CD4-positive, alpha-beta T cell treated with Interferon alpha-2 for 1 hour (primary cell): Measurements from ENCODE around the gene NRBF2.
A peak's percentile ranks its signal among the peaks of the same experiment; 100 is the strongest.
"Not testable (repeated sequence)": the region's sequence is repeated elsewhere in the genome, so short reads cannot be mapped to it uniquely, and the experiment has no call there.

ENCODE experiments used
- DNase-seq, 2 donors: peaks; one replicate each; pipeline ENCODE4 v3.0.0-alpha.2; 2020 to 2022

NRBF2 gene

DNA sequence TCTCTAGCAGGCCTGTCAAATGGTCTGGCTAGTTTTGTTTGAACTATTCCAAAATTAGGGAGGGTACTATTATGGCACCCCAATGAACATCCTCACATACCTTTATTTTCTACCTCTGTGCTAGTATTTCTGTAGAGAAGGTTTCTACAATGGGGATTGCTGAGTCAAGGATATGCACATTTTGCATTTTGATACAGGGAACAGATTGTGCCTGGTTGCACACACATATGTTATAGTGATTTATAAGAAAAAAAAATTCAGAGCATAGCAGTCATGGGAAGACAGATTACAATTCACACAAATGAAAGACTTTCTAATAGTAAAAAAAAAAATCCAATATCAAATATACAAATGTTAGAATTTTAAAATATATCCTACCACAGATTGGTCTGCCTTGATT is 14.1 kb upstream of the NRBF2 start:
- DNase-seq, result no peak

DNA sequence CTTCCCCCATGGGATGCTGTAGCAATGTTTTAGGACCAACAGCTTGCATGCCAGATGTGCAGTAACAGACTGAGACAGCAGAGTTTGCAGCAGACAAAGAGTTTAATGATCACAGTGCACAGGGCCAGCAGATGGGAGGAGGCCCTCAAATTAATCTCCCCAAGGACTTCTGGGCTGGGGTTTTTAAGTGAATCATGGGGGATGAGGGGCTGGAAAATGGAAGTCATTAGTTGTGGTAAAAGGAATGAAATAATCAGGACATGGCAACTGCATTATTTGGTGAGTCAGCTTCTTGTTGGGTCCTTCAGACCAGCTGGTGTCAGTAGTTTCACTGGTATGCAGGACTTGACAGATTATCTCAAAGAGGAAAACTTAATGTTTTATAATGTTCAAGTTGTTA is 12.6 kb upstream of the NRBF2 start:
- no peak for DNase-seq

DNA sequence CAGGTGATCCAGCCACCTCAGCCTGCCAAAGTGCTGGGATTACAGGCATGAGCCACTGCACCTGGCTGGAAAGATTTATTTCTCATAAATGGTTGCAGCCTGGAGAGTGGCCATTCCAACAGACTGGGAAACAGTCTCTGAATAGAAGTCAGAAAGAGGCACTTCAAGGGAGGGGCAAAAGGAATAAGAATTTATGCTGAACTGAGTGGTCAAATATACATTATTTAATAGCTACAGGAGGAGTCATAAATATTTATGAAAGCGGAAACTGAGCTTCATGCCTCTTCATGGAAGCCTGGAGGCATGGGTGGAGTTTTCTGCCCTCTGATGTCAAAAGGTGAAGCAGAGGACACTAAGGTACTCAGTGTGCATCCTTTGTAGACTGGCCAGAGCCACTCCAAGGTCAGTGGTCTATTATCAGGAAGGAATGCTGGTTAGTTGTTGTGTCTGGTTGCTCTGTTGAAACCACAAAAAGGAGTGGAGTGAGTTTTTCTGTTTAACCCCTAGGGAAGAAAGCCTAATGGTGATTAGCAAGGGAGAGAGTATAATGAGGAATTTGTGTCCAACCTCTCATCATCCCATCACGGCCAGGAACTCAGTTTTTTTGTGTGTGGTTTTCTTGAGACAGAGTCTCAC is 9.3 kb upstream of the NRBF2 start:
- DNase-seq, result no peak

DNA sequence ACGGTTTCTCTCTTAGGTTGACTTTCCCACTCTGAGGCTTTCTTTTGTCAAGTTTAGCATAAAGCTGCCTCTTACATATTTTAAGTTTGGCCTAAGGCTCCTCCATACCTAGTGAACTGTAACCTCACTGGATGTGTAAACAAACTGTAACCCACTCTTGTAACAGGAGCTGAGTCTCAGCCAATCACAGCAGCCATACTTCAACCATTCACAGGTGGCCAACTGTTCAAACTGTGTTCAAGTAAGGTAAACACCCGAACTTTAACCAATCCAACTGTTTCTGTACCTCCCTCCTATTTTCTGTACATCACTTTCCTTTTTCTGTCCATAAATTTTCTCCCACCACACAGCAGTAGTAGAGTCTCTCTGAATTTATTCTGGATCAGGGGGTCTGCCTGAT is 7.7 kb upstream of the NRBF2 start:
- no peak for DNase-seq

DNA sequence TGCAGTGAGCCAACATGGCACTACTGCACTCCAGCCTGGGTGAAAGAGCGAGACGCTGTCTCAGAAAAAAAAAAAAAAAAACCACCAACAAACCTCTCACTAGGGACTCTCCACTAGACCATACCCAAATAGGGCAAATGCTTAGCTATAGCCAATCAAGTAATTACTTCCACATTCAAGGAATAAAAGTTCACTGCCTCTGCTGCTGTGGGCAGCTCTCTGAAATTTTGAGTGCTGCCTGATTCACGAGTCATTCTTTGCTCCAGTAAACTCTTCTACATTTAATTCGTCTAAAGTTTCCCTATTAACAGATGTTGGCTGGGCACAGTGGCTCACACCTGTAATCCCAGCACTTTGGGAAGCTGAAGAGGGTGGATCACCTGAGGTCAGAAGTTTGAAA is 4.7 kb upstream of the NRBF2 start:
- DNase-seq, result no peak

DNA sequence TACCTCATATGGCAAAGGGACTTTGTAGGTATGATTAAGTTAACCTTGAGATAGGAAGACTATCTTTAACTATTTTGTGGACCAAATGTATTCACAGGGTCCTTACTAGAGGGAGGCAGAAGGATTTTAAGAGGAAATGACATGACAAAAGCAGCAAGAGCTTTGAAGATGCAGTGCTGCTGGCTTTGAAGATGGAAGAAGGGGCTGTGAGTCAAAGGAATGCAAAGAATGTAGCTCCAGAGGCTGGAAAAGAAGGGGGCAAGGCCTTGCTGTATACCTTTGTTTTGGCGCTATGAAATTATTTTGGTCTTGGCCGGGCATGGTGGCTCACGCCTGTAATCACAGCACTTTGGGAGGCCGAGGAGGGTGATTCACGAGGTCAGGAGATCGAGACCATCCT is 3.2 kb upstream of the NRBF2 start:
- DNase-seq, result no peak

DNA sequence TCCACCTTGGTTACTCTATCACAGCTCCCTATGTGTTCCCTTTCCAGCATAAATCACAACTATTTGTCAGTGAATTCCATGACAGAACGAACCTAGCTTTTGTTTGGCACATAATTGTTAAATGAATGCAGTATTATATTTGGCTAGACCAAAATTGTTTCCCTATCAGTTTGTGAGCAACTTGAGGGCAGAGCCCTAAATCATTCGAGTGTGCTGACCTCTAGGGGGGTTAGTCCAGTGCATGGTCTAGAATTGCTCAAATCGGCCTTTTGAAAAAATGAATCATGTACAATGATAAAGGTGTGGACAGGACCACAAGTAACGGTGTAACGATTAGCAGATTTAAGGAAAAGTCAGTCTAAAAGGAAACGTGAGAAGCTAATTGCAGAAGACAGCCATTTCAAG is 475 bp upstream of the NRBF2 start:
- no peak for DNase-seq

DNA sequence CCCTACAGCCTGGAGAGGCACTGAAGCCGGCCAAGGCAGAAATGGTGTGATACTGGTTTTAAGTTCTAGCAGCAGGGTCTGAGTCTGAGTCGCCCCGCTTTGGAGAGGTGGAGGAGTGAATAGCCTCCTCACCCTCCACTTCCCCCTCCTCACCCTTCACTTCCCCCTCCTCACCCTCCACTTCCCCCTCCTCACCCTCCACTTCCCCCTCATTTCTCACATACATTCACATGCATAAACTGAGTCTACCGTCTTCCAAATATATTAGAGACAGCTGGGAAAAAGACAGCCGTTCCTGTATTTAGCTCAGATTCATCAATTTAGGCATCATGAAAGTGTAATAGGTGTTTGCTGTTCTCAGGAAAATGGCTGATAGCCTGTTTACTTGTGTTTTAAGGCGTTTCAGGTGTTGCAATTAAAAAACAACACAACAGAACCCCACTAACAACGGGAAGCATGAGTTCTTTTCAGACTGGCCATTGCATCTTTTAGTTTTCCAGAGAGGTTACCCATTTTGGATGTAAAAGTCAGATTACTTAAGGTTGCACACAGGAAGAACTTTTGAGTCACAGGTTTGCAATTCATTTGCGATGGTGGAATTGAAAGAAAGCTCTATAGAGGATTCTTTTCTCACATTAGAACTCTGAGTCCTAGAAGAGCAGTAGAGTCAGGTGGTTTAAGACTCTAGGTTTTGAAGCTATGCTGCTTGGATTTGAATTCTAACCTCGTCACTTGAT is 861 bp downstream of the NRBF2 start:
- no peak for DNase-seq

DNA sequence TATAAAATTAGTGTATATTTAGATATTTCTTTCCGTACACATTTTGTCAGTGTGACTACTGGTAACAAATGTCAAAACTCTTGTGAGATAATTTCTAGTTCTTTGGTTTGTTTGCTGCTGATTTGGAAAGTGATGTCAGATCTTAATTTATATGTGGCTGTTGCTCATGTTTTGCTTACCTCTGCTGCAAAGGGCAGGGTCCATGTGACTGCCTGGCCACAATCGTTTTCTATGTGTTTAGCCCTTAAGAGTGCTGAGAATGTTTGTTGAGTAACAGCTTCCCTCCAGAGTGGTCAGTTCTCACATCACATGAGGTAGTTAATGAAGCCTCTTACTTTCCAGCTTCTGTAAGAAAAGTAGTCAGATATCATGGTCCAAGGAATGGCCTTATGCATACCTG is 4.2 kb downstream of the NRBF2 start:
- no peak for DNase-seq

DNA sequence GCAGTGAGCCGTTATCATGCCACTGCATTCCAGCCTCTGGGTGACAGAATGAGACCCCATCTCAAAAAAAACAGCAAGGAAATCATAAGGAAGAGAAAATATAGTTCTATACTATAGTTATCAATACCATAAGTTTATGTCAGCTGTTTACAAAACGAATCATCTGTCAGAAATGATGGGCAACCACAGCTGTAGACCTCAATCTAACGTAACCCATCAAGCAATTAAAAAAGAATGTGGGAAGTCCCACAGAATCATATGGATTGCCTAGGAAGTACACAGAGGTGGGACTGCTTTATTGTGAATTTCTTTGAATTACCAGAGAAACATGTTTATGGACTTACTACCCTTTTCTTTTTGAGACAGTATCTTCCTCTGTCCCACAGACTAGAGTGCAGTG is 6.9 kb downstream of the NRBF2 start:
- DNase-seq, result no peak

DNA sequence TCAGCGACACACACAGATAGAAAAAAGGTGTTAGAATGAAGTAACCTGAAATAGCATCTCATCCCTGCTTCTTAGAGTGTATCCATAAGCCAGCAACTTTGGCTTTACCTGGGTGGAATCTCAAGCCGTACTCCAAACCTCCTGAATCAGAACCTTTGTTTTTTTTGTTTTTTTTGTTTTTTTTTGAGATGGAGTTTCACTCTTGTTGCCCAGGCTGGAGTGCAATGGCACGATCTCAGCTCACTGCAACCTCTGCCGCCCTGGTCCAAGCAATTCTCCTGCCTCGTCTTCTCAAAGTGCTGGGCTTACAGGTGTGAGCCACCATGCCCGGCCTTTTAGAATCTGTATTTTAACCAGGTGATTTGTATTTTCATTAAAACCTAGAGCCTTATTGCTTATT is 9.0 kb downstream of the NRBF2 start:
- no peak for DNase-seq

DNA sequence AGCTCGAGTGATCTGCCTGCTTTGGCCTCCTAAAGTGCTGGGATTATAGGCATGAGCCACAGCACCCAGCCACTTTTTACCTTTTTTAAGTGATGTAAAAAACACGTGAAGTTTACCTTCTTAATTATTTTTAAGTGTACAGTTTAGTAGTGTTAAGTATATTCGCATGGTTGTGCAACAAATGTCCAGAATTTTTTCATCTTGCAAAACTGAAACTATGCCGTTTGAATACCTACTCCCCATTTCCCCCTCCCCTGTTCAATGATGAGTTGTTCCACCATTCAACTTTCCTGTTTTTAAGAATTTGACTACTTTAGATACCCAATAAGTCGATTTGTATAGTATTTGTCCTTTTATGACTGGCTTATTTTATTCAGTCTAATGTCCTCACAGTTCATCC is 10.9 kb downstream of the NRBF2 start:
- DNase-seq, result no peak

DNA sequence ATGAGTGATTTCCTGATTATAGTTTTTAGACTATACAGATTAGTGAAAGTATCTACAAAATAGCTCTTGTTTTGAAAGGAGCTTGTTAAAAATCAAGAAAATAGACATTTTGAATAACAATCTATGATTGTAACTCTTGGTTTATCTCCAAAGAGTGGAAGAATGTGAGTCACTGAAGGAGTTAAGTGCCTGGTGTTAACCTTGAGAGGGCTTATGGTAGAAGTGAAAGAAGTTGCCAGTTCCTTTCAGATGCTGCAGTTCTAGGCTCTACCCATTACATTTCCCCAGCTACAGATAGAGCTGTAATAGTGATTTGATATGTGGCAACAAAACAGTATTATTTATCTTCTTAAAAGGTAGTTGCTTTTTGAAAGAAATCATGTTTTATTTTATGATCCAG is 12.7 kb downstream of the NRBF2 start:
- no peak for DNase-seq

DNA sequence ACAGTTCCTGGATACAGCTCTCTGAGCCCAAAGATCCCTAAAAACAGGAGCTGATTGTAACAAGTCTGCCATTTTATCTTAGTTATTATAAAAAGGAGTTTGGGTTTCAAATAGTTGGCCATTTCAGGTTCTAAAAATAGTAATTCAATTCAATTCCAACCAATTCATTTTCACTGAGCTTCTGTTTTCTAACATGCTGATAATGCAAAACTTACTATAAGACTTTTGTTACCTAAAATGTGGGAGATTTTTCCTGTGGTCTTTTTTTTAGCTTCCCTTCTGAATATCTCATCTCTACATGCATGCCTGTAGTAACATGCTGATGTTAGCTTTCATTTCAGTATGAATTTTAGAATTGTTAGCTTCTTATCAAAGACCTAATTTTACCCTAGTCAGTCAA is 13.4 kb downstream of the NRBF2 start:
- DNase-seq, result no peak

DNA sequence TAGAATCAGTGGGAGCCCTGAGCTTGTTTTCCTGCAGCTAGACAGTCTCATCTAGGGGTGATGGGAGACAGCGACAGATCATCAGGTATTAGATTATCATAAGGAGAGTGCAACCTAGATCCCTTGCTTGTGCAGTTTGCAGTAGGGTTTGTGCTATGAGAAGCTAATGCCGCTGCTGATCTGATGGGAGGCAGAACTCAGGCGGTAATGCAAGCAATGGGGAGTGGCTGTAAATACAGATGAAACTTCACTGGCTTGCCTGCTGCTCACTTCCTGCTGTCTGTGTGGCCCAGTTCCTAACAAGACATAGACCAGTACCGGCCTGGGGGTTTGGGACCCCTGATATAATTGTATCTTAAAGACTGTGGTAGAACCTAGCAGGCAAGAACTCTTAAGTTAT is 17.6 kb downstream of the NRBF2 start:
- no peak for DNase-seq

DNA sequence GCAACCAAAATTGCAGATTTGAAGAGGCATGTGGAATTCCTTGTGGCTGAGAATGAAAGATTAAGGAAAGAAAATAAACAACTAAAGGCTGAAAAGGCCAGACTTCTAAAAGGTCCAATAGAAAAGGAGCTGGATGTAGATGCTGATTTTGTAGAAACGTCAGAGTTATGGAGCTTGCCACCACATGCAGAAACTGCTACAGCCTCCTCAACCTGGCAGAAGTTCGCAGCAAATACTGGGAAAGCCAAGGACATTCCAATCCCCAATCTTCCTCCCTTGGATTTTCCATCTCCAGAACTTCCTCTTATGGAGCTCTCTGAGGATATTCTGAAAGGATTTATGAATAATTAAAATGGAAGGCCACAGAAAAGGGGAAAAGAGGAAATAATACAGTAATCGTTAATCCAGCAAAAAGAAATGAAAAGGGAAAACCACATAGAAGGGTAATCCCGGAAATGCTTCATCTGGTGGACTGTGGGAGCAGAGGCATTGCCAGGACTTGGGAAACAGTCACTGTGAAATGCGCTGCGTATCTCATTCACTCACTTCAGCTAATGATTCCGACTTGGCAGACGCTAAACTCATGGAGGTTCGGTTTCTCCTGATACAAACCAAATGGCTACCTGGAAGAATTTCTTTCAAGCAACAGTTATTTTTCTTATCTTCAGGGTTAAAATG is 20.9 kb downstream of the NRBF2 start:
- not testable (repeated sequence) for DNase-seq

DNA sequence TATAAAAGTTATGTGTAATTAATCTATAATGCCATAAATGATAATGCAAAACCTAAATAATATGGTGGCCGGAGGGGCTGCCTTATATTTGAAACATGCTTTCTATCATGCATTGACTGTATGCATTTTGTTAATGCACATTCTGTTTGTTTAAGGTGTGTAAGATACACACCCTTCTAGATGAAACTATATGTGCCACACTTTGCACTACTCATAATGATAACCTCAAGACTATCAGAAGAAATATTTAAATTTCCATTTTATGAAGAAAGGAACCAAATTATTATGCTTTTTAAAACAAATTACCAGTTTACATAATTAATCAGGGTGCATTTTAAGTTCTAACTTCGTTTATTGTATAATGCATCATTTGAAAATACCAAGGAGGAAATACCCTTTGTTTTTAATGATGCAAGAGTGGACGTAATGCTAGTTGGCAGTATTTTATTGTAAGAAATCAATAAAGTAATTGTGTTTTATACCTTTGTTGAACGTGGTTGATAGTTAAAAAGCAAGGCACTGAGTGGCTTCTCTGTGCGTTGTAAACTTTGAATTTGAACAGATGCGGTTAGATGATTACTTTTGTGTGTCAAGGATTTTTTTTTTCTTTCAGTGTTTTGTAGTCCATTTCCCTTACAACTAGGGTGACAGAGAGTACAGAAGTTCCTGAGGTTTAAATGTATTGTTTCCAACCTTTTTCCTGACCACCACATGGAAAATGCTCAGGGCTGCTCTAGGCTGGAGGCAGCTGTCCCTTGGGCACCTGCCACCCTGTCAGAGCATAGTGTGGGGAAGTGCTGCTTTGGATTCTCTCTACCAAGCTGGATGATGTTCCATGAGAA is 21.6 kb downstream of the NRBF2 start:
- DNase-seq, result no peak

DNA sequence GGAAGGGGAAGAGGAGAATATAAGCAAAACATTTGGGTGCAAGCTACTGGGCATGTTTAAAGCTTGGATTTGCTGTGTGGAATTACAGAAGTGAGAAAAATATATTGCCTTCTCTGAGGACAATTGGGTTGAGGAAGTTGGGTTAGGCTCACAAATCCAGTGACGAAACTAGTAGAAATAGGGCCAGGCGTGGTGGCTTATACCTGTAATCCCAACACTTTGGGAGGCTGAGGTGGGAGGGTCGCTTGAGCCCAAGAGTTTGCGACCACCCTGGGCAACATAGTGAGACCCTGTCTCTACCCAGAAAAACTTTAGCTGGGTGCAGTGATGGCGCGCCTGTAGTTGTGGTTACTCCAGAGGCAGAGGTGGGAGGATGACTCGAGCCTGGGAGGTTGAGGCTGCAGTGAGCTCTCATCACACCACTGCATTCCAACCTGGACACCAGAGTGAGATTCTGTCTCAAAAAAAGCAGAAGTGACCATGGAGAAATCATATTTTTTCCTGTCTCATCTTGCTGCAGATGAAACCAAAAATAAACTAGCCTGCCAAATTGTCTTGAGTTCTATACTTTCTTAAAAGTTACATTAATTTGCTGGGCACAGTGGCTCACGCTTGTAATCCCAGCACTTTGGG is 22.4 kb downstream of the NRBF2 start:
- DNase-seq, result no peak

DNA sequence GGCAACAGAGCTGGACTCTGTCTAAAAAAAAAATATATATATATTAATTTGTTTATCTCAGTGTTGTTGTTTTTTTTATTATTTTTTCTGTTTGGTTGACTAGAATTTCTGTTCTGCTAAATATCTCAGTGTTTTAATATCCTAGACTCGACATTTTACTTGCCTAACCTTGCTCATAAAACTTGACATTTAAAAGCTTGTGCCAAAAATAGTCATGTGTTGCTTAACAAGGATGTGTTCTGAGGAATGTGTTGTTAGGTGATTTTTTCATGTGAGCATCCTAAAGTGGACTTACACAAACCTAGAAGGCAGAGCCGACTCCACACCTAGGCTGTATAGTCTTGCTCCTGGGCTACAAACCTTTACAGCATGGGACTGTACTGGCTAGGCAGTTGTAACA is 23.1 kb downstream of the NRBF2 start:
- DNase-seq, result no peak

DNA sequence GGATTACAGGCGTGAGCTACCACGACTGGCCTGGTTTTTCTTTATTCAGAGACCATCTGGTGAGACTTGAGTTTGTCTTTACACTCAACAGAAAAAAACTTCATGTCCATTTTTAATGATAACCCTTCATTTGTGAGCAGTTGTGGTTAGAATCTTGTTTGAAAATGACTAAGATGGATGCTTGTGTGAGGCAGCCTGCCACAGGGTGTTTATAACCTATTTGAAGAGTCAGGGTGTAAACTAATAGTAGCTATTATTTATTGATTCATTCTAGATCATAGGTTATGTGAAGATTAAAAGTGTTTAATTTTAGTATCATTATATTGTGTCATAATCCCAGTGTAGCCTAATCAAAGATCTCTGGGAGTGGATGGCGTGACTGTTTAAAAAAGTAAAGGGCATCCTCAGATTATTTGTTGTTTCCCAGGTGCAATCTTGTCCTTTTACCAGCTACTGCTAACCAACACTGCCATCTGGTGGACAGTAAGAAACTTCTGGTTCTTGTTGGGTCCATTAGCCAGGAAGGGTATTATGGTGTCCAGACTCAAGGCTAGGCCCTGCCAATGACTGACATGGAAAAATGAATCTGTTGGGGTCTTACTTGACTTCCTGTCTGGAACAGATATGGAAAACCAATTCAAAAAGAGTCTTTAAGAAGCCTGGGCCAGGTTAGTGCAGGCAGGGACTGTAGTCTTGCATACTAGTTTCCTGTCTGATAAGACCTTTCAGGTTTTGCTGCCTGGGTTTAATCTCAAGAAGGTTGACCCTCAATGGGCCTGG is 24.9 kb downstream of the NRBF2 start:
- DNase-seq, result peak; percentile 61 to 75

DNA sequence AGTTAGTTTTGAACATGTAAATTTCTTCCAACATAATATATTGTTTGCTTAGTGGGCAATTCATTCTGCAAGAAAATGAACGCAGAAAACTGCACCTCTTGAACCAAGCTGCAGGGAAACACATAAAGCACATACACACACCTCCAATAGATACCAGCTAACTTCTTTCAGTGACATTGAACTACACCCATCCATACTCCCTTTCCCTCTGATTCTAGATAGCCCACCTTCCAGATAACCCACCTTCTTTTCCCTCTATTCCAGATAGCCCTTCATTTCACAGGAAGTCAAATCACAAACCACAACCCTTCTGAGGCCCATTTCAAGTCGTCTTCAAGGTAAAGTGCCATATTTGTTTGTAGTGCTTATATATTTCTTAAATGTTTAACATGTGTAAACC is 28.5 kb downstream of the NRBF2 start:
- DNase-seq, result no peak

DNA sequence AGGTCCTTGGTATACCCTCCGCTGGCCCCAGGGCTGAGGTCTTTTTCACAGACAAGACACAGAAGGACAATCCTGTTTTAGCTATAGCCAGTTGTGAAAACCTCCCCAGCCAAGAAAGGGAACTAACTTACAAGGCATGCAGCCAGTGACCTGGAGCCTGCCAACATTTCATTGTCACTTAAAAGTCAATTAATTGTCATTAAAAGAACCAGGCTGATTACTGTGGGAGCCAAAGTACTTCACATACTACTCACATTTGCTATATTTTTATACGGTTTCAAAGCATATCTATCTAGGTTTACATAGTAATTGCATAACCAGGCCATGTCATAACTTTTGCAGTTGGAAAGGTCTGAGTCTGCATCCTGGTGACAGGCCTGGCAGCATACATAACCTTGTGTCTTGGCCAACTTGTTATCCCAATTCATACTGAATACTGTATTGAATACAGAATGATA is 31.1 kb downstream of the NRBF2 start:
- no peak for DNase-seq
